Measurements from ENCODE around the gene WTIP. TPM values are rescaled to one million over a fixed set of nuclear protein-coding genes. Genes with fewer than 3 reads are reported as not detected.

The WTIP gene
- total RNA-seq, 1 experiment from 2014 or later, result 32.5 TPM

DNA sequence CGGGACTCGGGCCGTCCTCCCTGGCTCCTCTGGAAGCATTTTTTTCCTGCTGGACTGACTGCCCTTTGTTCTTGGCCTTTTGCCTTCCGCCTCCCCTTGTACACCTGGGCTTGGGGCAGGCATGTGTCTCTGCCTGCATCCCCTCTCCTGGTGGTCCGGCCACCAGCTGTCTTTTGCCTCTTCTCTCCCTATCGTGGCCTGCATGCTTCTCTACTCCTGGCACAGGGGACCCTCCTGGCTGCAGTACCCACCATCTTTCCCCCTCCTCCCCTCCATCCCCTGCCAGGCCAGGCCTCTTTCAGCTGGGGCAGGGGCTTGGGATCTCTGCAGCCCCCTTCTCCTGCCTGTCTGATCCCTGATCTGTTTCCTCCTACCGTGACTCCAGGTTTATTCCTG, 12.1 kb downstream of the WTIP start:
- H3K23ac ChIP-seq (ENCODE audit: insufficient read length, low read depth, low read length), result no peak overlapping the region
- H3K4ac ChIP-seq (ENCODE audit: low read depth, low read length), result no peak overlapping the region
- no peak overlapping the region for H3K27ac ChIP-seq (ENCODE audit: insufficient read length, low read depth, low read length)
- H3K4me1 ChIP-seq (ENCODE audit: insufficient read depth, low read length), result no peaks in the 10 kb centered on the region
- no peaks in the 10 kb centered on the region for H3K79me1 ChIP-seq (ENCODE audit: insufficient read depth, low read depth, low read length, poor library complexity, severe bottlenecking)
- no peaks in the 10 kb centered on the region for H3K79me2 ChIP-seq (ENCODE audit: insufficient read depth, low read length)
- no CpG with 5 or more reads among the region's 7 CpGs for WGBS (ENCODE audit: extremely low coverage, insufficient read length, low lambda C conversion rate)
- H3K4me1 Mint-ChIP-seq, result no peaks in the 10 kb centered on the region
- no peak overlapping the region for H2BK12ac ChIP-seq (ENCODE audit: insufficient read length, low read depth, low read length)
- no peaks in the 10 kb centered on the region for H3K9me3 Mint-ChIP-seq
- no peak for DNase-seq
- peak overlapping the region in 1 of 3 experiments; percentile 64; a peak in 2 of 7 replicates for H3K27ac Mint-ChIP-seq
- H2BK120ac ChIP-seq (ENCODE audit: low read depth, low read length, poor library complexity, severe bottlenecking), result no peak overlapping the region
- H2BK5ac ChIP-seq (ENCODE audit: insufficient read length, low read length), result no peak overlapping the region
- H3K23me2 ChIP-seq (ENCODE audit: insufficient read length, low read depth, low read length, poor library complexity, severe bottlenecking), result no peaks in the 10 kb centered on the region
- no peak overlapping the region for H4K8ac ChIP-seq (replicated peaks; ENCODE audit: insufficient read length, low read depth, low read length)
- no peak overlapping the region for H3K9ac ChIP-seq (ENCODE audit: extremely low read depth, insufficient read length, low read length)
- no peak overlapping the region for H3K4me2 ChIP-seq (ENCODE audit: insufficient read depth, insufficient read length, low read length)
- H2BK20ac ChIP-seq (ENCODE audit: low read depth, low read length, poor library complexity, severe bottlenecking), result no peak overlapping the region
- H2AFZ ChIP-seq (ENCODE audit: low read length), result no peak overlapping the region
- H2AK5ac ChIP-seq (ENCODE audit: insufficient read length, low read length), result no peak overlapping the region
- no peak overlapping the region for H3T11ph ChIP-seq (ENCODE audit: low read length)
- H3K27me3 Mint-ChIP-seq (ENCODE audit: low read depth), result no peaks in the 10 kb centered on the region; the same call in 1 of the 2 replicates
- H3K56ac ChIP-seq (ENCODE audit: insufficient read length, low read depth, low read length), result no peak overlapping the region
- H2BK15ac ChIP-seq (ENCODE audit: low read depth, low read length), result no peak overlapping the region
- no peak overlapping the region for H4K5ac ChIP-seq (ENCODE audit: insufficient read length, low read depth, low read length)
- H3K18ac ChIP-seq (ENCODE audit: insufficient read length, low read depth, low read length), result no peak overlapping the region
- no peaks in the 10 kb centered on the region for H3K27me3 ChIP-seq (ENCODE audit: insufficient read depth, low read length)
- TF ChIP-seq, protein P1, sequence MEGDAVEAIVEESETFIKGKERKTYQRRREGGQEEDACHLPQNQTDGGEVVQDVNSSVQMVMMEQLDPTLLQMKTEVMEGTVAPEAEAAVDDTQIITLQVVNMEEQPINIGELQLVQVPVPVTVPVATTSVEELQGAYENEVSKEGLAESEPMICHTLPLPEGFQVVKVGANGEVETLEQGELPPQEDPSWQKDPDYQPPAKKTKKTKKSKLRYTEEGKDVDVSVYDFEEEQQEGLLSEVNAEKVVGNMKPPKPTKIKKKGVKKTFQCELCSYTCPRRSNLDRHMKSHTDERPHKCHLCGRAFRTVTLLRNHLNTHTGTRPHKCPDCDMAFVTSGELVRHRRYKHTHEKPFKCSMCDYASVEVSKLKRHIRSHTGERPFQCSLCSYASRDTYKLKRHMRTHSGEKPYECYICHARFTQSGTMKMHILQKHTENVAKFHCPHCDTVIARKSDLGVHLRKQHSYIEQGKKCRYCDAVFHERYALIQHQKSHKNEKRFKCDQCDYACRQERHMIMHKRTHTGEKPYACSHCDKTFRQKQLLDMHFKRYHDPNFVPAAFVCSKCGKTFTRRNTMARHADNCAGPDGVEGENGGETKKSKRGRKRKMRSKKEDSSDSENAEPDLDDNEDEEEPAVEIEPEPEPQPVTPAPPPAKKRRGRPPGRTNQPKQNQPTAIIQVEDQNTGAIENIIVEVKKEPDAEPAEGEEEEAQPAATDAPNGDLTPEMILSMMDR (conservative IDR thresholded peaks at IDR 0.05), result no peak
- H4K91ac ChIP-seq (ENCODE audit: insufficient read length, low read depth, low read length), result no peak overlapping the region
- no peaks in the 10 kb centered on the region for H3K9me3 ChIP-seq (ENCODE audit: control insufficient read depth, low read depth, low read length)
- H4K20me1 ChIP-seq (ENCODE audit: control insufficient read depth, insufficient read depth, insufficient read length), result no peaks in the 10 kb centered on the region
- peaks cover 22 to 77% (median 76%) of the 10 kb centered on the region in 3 experiments; a peak in 6 of 7 replicates for H3K36me3 Mint-ChIP-seq (ENCODE audit: insufficient read depth in 1 of 3, low read depth in 3 of 3)
- H3K4me3 Mint-ChIP-seq, result no peak overlapping the region
- no peak overlapping the region for H3K14ac ChIP-seq (ENCODE audit: insufficient read depth, low read length)

All from H9 (cell line).